Measurements from ENCODE around the gene SAP30BP.

DNA sequence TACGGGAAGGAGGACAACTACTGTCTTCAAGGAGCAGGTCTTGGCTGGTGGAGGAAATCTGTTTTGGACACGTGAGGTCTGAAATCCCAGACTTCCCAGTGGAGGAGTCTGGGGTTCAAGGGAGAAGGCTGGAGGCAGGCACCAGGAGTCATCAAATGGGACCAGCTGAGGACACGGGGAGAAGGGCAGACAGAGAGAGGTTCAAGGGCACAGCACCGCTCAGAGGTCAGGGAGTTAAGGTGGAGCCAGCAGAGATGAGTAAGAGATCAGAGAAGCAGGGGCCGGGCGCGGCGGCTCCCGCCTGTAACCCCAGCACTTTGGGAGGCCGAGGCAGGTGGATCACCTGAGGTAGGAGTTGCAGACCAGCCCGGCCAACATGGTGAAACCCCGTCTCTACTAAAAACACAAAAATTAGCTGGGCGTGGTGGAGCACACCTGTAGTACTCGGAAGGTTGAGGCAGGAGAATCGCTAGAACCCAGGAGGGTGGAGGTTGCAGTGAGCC lies 44.3 kb upstream of the SAP30BP start:
- TF ChIP-seq SIN3A (IDR thresholded peaks at IDR 0.05; ENCODE audit: borderline replicate concordance, insufficient read depth, low read length) (no peak), POLR2AphosphoS5 (IDR thresholded peaks at IDR 0.05; ENCODE audit: low read depth, low read length) (no peak), TAF1 (IDR thresholded peaks at IDR 0.05; ENCODE audit: borderline replicate concordance, insufficient read depth, low read length) (no peak), FOXP2 (optimal IDR thresholded peaks at IDR 0.05; ENCODE audit: borderline replicate concordance, extremely low read depth, extremely low read length, insufficient read depth) (no peak)
- TF ChIP-seq, protein P1, sequence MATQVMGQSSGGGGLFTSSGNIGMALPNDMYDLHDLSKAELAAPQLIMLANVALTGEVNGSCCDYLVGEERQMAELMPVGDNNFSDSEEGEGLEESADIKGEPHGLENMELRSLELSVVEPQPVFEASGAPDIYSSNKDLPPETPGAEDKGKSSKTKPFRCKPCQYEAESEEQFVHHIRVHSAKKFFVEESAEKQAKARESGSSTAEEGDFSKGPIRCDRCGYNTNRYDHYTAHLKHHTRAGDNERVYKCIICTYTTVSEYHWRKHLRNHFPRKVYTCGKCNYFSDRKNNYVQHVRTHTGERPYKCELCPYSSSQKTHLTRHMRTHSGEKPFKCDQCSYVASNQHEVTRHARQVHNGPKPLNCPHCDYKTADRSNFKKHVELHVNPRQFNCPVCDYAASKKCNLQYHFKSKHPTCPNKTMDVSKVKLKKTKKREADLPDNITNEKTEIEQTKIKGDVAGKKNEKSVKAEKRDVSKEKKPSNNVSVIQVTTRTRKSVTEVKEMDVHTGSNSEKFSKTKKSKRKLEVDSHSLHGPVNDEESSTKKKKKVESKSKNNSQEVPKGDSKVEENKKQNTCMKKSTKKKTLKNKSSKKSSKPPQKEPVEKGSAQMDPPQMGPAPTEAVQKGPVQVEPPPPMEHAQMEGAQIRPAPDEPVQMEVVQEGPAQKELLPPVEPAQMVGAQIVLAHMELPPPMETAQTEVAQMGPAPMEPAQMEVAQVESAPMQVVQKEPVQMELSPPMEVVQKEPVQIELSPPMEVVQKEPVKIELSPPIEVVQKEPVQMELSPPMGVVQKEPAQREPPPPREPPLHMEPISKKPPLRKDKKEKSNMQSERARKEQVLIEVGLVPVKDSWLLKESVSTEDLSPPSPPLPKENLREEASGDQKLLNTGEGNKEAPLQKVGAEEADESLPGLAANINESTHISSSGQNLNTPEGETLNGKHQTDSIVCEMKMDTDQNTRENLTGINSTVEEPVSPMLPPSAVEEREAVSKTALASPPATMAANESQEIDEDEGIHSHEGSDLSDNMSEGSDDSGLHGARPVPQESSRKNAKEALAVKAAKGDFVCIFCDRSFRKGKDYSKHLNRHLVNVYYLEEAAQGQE (IDR thresholded peaks at IDR 0.05; ENCODE audit: insufficient read depth in 1 of 2, low read depth in 2 of 2, low read length in 2 of 2), result no peak

All from PFSK-1 (cell line).